ENCODE results near the gene CFAP46. TPM values are rescaled to one million over a fixed set of nuclear protein-coding genes. Genes with fewer than 3 reads are reported as not detected.

CFAP46 gene
- total and polyA plus RNA-seq, 2 of the 8 experiments (the other 6 are each of a cell fraction or from before 2014, with no cell fraction given), result 2.6 to 4.8 TPM

DNA sequence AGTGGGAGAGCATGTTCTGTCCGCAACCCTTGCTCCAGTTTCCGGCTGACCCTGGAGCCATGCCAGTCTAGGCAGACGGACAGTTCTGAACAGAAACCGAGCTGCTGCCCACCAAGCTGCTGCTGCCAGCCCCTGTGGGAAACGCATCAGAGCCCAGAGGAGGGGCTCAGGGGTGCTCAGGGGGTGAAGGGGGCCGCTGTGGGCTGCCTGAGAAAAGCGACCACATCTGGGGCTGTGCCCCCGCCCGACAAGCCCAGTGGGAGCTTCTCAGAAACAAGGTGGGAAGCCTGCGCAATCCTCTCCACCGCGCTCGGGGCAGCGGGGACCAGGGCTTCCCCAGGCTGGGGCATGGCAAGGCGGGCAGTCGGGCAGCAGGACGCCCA is 38.8 kb upstream of the CFAP46 start (continued):
- no peak for TF ChIP-seq ATF2 (IDR thresholded peaks at IDR 0.05; ENCODE audit: low read length)
